Measurements from ENCODE around the gene FCAR. TPM values are rescaled to one million over a fixed set of nuclear protein-coding genes. Genes with fewer than 3 reads are reported as not detected.

FCAR gene
- polyA plus RNA-seq, 2 of the 4 experiments (the other 2 are of a cell fraction), result not detected

GRCh38 chr19:54882758-54883157 is 8.7 kb downstream of the FCAR start:
- peak overlapping the region; percentile 43; the same call in 1 of the 3 replicates for H3K4me2 ChIP-seq

GRCh38 chr19:54883228-54883627 is 9.2 kb downstream of the FCAR start:
- CTCF ChIA-PET, result interaction anchor here (1.0 to 3.4 kb wide), 4 partner anchors 8 to 230 kb away, joined by 3 to 20 read pairs (median 6); no protein-coding TSS in a partner anchor

More at GRCh38 chr19:54882758-54883157, 8.7 kb downstream of the FCAR start:
- H3K4me1 ChIP-seq, result no peaks in the 10 kb centered on the region
- no peaks in the 10 kb centered on the region; the same call in 2 of the 3 replicates for H3K9me3 ChIP-seq
- ATAC-seq (peak in 1 of 2 experiments; percentile 57; a peak in 4 of 6 replicates), FAIRE-seq (no peak), DNase-seq (ENCODE audit: low read depth in 1 of 2, low spot score in 1 of 2) (peak in 1 of 2 experiments; percentile 24)
- H3K4me3 ChIP-seq, result no peak overlapping the region
- POLR2A ChIA-PET, result no interaction called here
- no peak for TF ChIP-seq FOSL2 (IDR thresholded peaks at IDR 0.05)
- TF ChIP-seq FOSL2 (CRISPR knock-in tag; IDR thresholded peaks at IDR 0.05), result no peak
- TF ChIP-seq HMGXB4 (CRISPR knock-in tag; IDR thresholded peaks at IDR 0.05; ENCODE audit: borderline replicate concordance), result no peak
- TF ChIP-seq SMC3 (IDR thresholded peaks at IDR 0.05), result peak; percentile 21; the same call in 2 of the 3 replicates
- H3K27ac ChIP-seq, result no peak overlapping the region
- 23% methylated on average over 7 of the region's 7 CpGs for WGBS (ENCODE audit: missing lambda C conversion rate)
- CTCF ChIA-PET, result interaction anchor here (0.6 to 3.4 kb wide), 7 partner anchors 8 to 536 kb away, joined by 3 to 22 read pairs (median 5); partner anchors contain the start of genes FCAR and NCR1

GRCh38 chr19:54888239-54888638 is 14.2 kb downstream of the FCAR start:
- Histone ChIP-seq H3K4me1 (peaks cover 2% of the 10 kb centered on the region; the same call in 1 of the 3 replicates), H3K27ac (no peak overlapping the region), H3K4me3 (no peak overlapping the region), H3K4me2 (no peak overlapping the region), H3K9me3 (no peaks in the 10 kb centered on the region)
- FAIRE-seq, result no peak
- ChIA-PET POLR2A (no interaction called here), CTCF (interaction anchor here (0.6 to 1.6 kb wide), 3 partner anchors 15 to 122 kb away, joined by 3 read pairs; partner anchors contain the start of gene FCAR)
- DNase-seq (ENCODE audit: low read depth in 1 of 2, low spot score in 1 of 2), result no peak
- TF ChIP-seq JUN (IDR thresholded peaks at IDR 0.05), result no peak
- TF ChIP-seq HDAC2 (IDR thresholded peaks at IDR 0.05), result no peak
- TF ChIP-seq MAFK (IDR thresholded peaks at IDR 0.05; ENCODE audit: partially characterized antibody), result no peak
- TF ChIP-seq JUNB (IDR thresholded peaks at IDR 0.05), result no peak
- no peak for TF ChIP-seq RAD21 (conservative IDR thresholded peaks at IDR 0.05 in 1 of 2, IDR thresholded peaks at IDR 0.05 in 1 of 2)
- no peak for TF ChIP-seq FOSB (CRISPR knock-in tag; IDR thresholded peaks at IDR 0.05)
- TF ChIP-seq NPAS2 (CRISPR knock-in tag; IDR thresholded peaks at IDR 0.05; ENCODE audit: borderline replicate concordance), result no peak
- TF ChIP-seq CBX8 (IDR thresholded peaks at IDR 0.05), result no peak
- TF ChIP-seq RNF2 (IDR thresholded peaks at IDR 0.05; ENCODE audit: borderline replicate concordance, low read depth), result no peak
- no peak for TF ChIP-seq GATA3 (IDR thresholded peaks at IDR 0.05; ENCODE audit: borderline replicate concordance)
- TF ChIP-seq FOSL2 (IDR thresholded peaks at IDR 0.05), result no peak
- no peak for TF ChIP-seq FOSL2 (CRISPR knock-in tag; IDR thresholded peaks at IDR 0.05)
- TF ChIP-seq SMC3 (IDR thresholded peaks at IDR 0.05), result no peak
- no peak for TF ChIP-seq CEBPB (IDR thresholded peaks at IDR 0.05)
- TF ChIP-seq E2F6 (IDR thresholded peaks at IDR 0.05; ENCODE audit: borderline replicate concordance, low read depth), result no peak
- no peak for TF ChIP-seq CHD4 (IDR thresholded peaks at IDR 0.05; ENCODE audit: borderline replicate concordance)
- TF ChIP-seq ELK1 (IDR thresholded peaks at IDR 0.05; ENCODE audit: low read depth, low read length), result no peak
- no peak for ATAC-seq
- WGBS (ENCODE audit: missing lambda C conversion rate), result 47% methylated on average over 10 of the region's 10 CpGs

More at GRCh38 chr19:54883228-54883627, 9.2 kb downstream of the FCAR start:
- Histone ChIP-seq H3K4me2 (peak overlapping the region; percentile 43; the same call in 1 of the 3 replicates), H3K9me3 (no peaks in the 10 kb centered on the region; the same call in 2 of the 3 replicates), H3K27ac (no peak overlapping the region), H3K4me3 (no peak overlapping the region), H3K4me1 (no peaks in the 10 kb centered on the region)
- ATAC-seq (no peak; a peak in 1 of 6 replicates), FAIRE-seq (no peak), DNase-seq (ENCODE audit: low read depth in 1 of 2, low spot score in 1 of 2) (no peak)
- POLR2A ChIA-PET, result no interaction called here
- WGBS (ENCODE audit: missing lambda C conversion rate), result 42% methylated on average over 9 of the region's 9 CpGs
- TF ChIP-seq CEBPB (IDR thresholded peaks at IDR 0.05) (no peak), RNF2 (IDR thresholded peaks at IDR 0.05; ENCODE audit: borderline replicate concordance, low read depth) (no peak), MAFK (IDR thresholded peaks at IDR 0.05; ENCODE audit: partially characterized antibody) (no peak), HOXA7 (CRISPR knock-in tag; IDR thresholded peaks at IDR 0.05) (no peak), HOXB13 (CRISPR knock-in tag; IDR thresholded peaks at IDR 0.05; ENCODE audit: low read depth) (no peak), JUN (IDR thresholded peaks at IDR 0.05) (no peak), CBX2 (IDR thresholded peaks at IDR 0.05; ENCODE audit: borderline replicate concordance, low read depth) (no peak), CHD2 (IDR thresholded peaks at IDR 0.05; ENCODE audit: low read length, partially characterized antibody) (no peak), SREBF2 (IDR thresholded peaks at IDR 0.05) (no peak)

All from A549 (cell line).